HUES6 (cell line): ENCODE results near the gene U2SURP.
"Not testable (repeated sequence)": the region's sequence is repeated elsewhere in the genome, so short reads cannot be mapped to it uniquely, and the experiment has no call there.

ENCODE experiments used
- H3K27ac ChIP-seq: 2 replicates; pipeline ENCODE4 v1.7.0; 2013; ENCODE audit warnings: low read depth, mild to moderate bottlenecking, low read length, inconsistent platforms
- H3K27me3 ChIP-seq: 2 replicates; pipeline ENCODE4 v1.6.1; 2013; ENCODE audit warnings: low read length; ENCODE audit not compliant: control insufficient read depth, insufficient read depth
- H3K36me3 ChIP-seq: 2 replicates; pipeline ENCODE4 v1.6.1; 2013; ENCODE audit warnings: low read length; ENCODE audit not compliant: control insufficient read depth, insufficient read depth
- H3K4me1 ChIP-seq: 2 replicates; pipeline ENCODE4 v1.6.1; 2013; ENCODE audit warnings: low read length; ENCODE audit not compliant: control insufficient read depth, insufficient read depth
- H3K4me3 ChIP-seq: 2 replicates; pipeline ENCODE4 v1.5.1; 2013; ENCODE audit warnings: low read depth, low read length
- H3K9ac ChIP-seq: one replicate; pipeline ENCODE4 v1.6.1; 2013; ENCODE audit warnings: mild to moderate bottlenecking, low read length
- H3K9me3 ChIP-seq: 2 replicates; pipeline ENCODE4 v1.6.1; 2013; ENCODE audit warnings: low read depth, low read length; ENCODE audit not compliant: control insufficient read depth, insufficient read depth

The U2SURP gene

DNA sequence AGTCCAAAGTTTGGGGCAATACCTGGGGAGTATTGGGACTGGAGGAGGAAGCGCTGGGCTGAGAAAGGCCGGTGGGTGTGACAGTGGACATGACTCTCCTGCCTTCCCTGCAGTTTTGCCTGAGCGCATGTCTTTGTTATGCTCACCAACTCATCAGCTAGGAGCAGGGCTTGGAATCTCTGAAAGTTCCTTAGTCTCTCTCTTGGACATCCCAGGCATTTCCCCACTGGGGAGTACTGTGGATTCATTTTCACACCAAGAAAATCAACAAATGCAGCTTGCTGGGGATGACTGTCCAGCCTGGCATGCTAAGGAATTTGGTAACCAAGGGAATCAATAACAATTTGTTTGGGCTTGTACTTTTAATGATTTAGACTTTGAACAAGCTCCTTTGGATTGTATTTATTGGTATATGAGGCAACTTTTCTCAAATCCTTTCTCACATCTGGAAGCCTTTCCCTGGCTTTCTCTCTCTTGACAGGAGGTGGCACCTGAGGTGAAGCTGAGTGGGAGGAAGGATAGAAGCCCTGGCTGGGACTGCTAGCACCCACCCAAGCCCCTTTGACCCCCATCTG lies 69.7 kb downstream of the U2SURP start:
- no peaks in the 10 kb centered on the region for H3K36me3 ChIP-seq
- peak overlapping the region; percentile 42; the same call in 1 of the 2 replicates for H3K4me3 ChIP-seq
- no peaks in the 10 kb centered on the region for H3K27me3 ChIP-seq
- peak overlapping the region; percentile 84; the same call in 1 of the 2 replicates for H3K27ac ChIP-seq
- peak overlapping the region; percentile 93 for H3K9ac ChIP-seq
- peaks cover 50% of the 10 kb centered on the region for H3K4me1 ChIP-seq
- no peaks in the 10 kb centered on the region for H3K9me3 ChIP-seq

- Histone ChIP-seq H3K27me3 (no peaks in the 10 kb centered on the region), H3K4me3 (peak overlapping the region; percentile 42; the same call in 1 of the 2 replicates), H3K9ac (peak overlapping the region; percentile 93), H3K9me3 (no peaks in the 10 kb centered on the region), H3K36me3 (no peaks in the 10 kb centered on the region), H3K4me1 (peaks cover 50% of the 10 kb centered on the region), H3K27ac (peak overlapping the region; percentile 84; the same call in 1 of the 2 replicates)
These were observed 70.4 kb downstream of the U2SURP start for GRCh38 chr3:143071776-143072175.

GRCh38 chr3:143072298-143073020 lies 71.1 kb downstream of the U2SURP start:
- not testable (repeated sequence) for H3K27me3 ChIP-seq, H3K36me3 ChIP-seq, H3K9me3 ChIP-seq
- peak overlapping the region; percentile 93 for H3K9ac ChIP-seq
- peaks cover 50% of the 10 kb centered on the region for H3K4me1 ChIP-seq
- H3K27ac ChIP-seq: peak overlapping the region; percentile 84; the same call in 1 of the 2 replicates
- H3K4me3 ChIP-seq: peak overlapping the region; percentile 42; the same call in 1 of the 2 replicates

DNA sequence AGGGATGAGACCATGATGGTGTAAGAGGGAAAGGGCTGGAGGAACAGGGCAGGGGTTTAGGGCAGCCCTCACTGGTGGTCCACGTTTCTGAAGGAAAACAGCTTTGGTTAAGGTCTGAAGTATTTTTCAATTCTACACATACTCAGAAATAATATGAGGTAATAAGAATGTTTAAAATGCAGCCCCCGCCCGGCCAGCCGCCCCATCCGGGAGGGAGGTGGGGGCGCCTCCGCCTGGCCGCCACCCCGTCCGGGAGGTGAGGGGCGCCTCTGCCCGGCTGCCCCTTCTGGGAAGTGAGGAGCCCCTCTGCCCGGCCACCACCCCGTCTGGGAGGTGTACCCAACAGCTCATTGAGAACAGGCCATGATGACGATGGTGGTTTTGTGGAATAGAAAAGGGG lies 72.2 kb downstream of the U2SURP start:
- H3K27ac ChIP-seq: peak overlapping the region; percentile 81; the same call in 1 of the 2 replicates
- H3K27me3 ChIP-seq, H3K9ac ChIP-seq, H3K36me3 ChIP-seq, H3K9me3 ChIP-seq, H3K4me3 ChIP-seq: not testable (repeated sequence)
- peaks cover 39% of the 10 kb centered on the region for H3K4me1 ChIP-seq

DNA sequence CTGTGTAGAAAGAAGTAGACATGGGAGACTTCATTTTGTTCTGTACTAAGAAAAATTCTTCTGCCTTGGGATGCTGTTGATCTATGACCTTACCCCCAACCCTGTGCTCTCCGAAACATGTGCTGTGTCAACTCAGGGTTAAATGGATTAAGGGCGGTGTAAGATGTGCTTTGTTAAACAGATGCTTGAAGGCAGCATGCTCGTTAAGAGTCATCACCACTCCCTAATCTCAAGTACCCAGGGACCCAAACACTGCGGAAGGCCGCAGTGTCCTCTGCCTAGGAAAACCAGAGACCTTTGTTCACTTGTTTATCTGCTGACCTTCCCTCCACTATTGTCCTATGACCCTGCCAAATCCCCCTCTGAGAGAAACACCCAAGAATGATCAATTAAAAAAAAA lies 72.6 kb downstream of the U2SURP start:
- H3K27ac ChIP-seq, H3K36me3 ChIP-seq, H3K9ac ChIP-seq, H3K4me3 ChIP-seq, H3K9me3 ChIP-seq, H3K27me3 ChIP-seq: not testable (repeated sequence)
- H3K4me1 ChIP-seq: peaks cover 41% of the 10 kb centered on the region

DNA sequence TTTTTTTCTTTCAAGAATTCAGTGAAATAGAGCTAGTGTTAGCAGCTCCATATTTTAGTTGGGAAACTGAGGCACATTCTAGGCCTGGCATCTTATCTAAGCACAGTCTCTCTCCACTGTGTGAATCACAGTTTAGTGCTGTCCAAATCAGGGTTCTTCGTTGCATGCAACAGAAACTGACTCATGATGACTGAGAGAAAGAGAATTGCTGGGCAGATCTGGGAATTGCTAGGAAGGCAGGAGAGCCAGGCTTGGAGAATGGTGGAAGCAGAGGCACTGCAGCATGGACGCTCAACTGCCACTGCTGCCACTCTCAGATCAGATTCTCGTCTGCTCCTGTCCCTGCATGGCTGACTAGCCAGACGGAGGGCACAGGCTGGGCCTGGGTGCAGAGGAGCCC lies 77.5 kb downstream of the U2SURP start:
- H3K27me3 ChIP-seq: no peaks in the 10 kb centered on the region
- no peak overlapping the region for H3K4me3 ChIP-seq
- H3K27ac ChIP-seq: no peak overlapping the region
- no peaks in the 10 kb centered on the region for H3K36me3 ChIP-seq
- peaks cover 3% of the 10 kb centered on the region; the same call in 1 of the 2 replicates for H3K9me3 ChIP-seq
- H3K9ac ChIP-seq: no peak overlapping the region
- peaks cover 11% of the 10 kb centered on the region; the same call in 1 of the 2 replicates for H3K4me1 ChIP-seq

DNA sequence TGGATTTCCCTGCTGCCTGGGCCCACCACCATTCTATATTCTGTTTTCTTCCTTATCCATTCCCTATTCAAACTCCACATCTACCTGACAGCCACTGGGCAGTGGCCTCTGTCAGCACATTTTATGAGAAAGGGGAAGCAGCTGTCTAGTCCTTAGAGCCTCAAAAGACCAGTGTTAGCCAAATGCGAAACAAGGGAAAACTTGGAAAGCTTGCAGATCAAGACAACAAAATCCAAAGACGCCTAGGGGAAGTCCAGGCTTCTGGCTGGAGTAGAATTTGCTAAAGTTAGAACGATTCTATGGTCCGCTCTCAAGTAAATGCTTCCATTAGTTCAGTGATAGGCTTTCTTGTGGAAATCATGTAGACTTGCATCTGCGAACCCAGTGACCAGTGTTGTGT lies 78.8 kb downstream of the U2SURP start:
- no peak overlapping the region for H3K9ac ChIP-seq
- no peak overlapping the region for H3K4me3 ChIP-seq
- no peak overlapping the region for H3K27ac ChIP-seq
- H3K9me3 ChIP-seq: peaks cover 16% of the 10 kb centered on the region
- H3K4me1 ChIP-seq: 0 out of 2 replicates have a peak, but pooled peaks cover 4% of the 10 kb centered on the region
- no peaks in the 10 kb centered on the region for H3K27me3 ChIP-seq
- no peaks in the 10 kb centered on the region for H3K36me3 ChIP-seq

- no peak overlapping the region for H3K27ac ChIP-seq
- no peaks in the 10 kb centered on the region for H3K27me3 ChIP-seq
- H3K9me3 ChIP-seq: peaks cover 17% of the 10 kb centered on the region
- 0 out of 2 replicates have a peak, but pooled peaks cover 4% of the 10 kb centered on the region for H3K4me1 ChIP-seq
- no peaks in the 10 kb centered on the region for H3K36me3 ChIP-seq
- H3K4me3 ChIP-seq: no peak overlapping the region
- H3K9ac ChIP-seq: no peak overlapping the region
These were observed 80.0 kb downstream of the U2SURP start for GRCh38 chr3:143081365-143081764.

- H3K27ac ChIP-seq: no peak overlapping the region
- H3K4me3 ChIP-seq: no peak overlapping the region
- H3K27me3 ChIP-seq: no peaks in the 10 kb centered on the region
- H3K9ac ChIP-seq: no peak overlapping the region
- H3K9me3 ChIP-seq: peaks cover 17% of the 10 kb centered on the region
- 0 out of 2 replicates have a peak, but pooled peaks cover 4% of the 10 kb centered on the region for H3K4me1 ChIP-seq
- no peaks in the 10 kb centered on the region for H3K36me3 ChIP-seq
These were observed 80.7 kb downstream of the U2SURP start for GRCh38 chr3:143081844-143082778.

- H3K4me1 ChIP-seq: 0 out of 2 replicates have a peak, but pooled peaks cover 4% of the 10 kb centered on the region
- no peak overlapping the region for H3K4me3 ChIP-seq
- no peak overlapping the region for H3K9ac ChIP-seq
- no peaks in the 10 kb centered on the region for H3K36me3 ChIP-seq
- H3K9me3 ChIP-seq: peaks cover 23% of the 10 kb centered on the region
- H3K27ac ChIP-seq: no peak overlapping the region
- H3K27me3 ChIP-seq: no peaks in the 10 kb centered on the region
These were observed 82.4 kb downstream of the U2SURP start for GRCh38 chr3:143083781-143084180.
